Hepatocyte (in vitro differentiated cells): ENCODE data around the gene CAPN2.

Experiments used
- EZH2 ChIP-seq: fragments of 200-600 bp; sonication (generic); IDR thresholded peaks from 2 replicates; pipeline ENCODE4 v1.6.1; 2016; ENCODE audit warnings: antibody characterized with exemption, mild to moderate bottlenecking, borderline replicate concordance
- TF ChIP-seq, protein P1 (sequence below): fragments of 200-600 bp; sonication (generic); IDR thresholded peaks from 2 replicates; pipeline ENCODE4 v1.5.1; 2016; ENCODE audit warnings: antibody characterized with exemption, mild to moderate bottlenecking; ENCODE audit not compliant: poor library complexity

DNA sequence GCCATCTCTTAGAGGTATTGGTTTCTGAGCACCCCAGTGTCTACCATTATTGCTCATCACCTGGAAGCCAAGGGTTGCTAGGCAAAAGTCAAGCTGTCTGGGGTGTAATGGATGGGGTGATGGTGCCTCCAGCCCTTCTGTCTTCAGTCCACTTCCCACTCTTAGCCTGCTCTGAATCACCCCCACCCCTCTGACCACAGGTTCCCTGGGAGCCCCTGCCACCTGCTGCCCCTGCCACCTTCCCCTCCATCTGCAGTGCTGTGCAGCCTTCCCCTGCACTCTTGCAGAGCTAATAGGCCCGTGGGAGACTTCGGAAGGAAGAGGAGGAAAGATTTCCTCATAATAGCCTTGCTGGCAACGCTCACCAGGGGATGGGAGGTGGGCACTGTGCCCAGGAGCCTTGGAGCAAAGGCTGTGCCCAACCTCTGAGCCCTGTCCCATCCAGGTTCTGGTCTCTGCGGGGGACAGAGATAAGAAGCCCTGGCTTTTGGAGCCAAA is 35.5 kb downstream of the CAPN2 start:
- TF ChIP-seq, protein P1, sequence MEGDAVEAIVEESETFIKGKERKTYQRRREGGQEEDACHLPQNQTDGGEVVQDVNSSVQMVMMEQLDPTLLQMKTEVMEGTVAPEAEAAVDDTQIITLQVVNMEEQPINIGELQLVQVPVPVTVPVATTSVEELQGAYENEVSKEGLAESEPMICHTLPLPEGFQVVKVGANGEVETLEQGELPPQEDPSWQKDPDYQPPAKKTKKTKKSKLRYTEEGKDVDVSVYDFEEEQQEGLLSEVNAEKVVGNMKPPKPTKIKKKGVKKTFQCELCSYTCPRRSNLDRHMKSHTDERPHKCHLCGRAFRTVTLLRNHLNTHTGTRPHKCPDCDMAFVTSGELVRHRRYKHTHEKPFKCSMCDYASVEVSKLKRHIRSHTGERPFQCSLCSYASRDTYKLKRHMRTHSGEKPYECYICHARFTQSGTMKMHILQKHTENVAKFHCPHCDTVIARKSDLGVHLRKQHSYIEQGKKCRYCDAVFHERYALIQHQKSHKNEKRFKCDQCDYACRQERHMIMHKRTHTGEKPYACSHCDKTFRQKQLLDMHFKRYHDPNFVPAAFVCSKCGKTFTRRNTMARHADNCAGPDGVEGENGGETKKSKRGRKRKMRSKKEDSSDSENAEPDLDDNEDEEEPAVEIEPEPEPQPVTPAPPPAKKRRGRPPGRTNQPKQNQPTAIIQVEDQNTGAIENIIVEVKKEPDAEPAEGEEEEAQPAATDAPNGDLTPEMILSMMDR: no peak
- no peak for TF ChIP-seq EZH2
